ENCODE data around the gene NEURL3.

The NEURL3 gene

DNA sequence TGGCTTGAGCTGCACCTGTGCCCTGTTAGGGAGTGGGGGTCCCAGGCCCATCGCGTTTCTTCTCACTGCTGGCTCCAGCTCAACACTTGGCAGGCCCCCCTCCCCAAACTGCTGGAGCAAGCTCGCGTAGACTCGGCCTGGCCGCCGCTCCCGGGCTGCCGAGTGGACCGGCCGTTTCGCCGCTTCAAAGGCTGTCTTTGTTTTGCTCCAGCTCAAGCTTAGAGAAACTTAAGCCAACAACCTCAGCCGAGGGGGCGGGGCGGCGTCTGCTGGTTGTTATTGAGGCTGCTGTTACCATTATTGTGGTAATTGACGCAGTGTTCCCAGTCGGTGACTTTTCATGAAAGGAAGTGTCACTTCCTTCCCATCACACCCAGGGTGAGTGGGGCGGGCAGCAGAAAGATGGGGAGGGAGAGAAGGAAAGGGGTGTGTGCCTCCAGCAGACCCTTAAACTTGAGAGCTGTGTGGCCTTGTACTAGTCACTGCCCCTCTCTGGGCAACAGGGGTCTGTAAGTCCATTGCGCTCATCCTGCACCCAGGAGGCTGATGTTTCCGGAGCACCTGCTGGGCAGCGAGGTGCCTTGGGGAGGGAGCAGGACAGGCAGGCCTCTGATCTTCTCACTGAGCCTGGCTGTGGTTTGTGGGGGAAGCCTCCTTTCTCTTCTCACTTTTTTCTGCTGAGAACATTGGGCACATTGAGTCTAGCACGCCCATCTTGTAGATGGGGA lies 33.5 kb upstream of the NEURL3 start:
- ATAC-seq, result no peak
- no peak for TF ChIP-seq ZNF565 (CRISPR knock-in tag; conservative IDR thresholded peaks at IDR 0.05; ENCODE audit: low read depth)
- TF ChIP-seq ZFP30 (CRISPR knock-in tag; IDR thresholded peaks at IDR 0.05), result no peak
- no peak for TF ChIP-seq OSR1 (CRISPR knock-in tag; IDR thresholded peaks at IDR 0.05)

- ATAC-seq, result no peak
These were observed 32.8 kb upstream of the NEURL3 start for GRCh38 chr2:96537734-96538486.

DNA sequence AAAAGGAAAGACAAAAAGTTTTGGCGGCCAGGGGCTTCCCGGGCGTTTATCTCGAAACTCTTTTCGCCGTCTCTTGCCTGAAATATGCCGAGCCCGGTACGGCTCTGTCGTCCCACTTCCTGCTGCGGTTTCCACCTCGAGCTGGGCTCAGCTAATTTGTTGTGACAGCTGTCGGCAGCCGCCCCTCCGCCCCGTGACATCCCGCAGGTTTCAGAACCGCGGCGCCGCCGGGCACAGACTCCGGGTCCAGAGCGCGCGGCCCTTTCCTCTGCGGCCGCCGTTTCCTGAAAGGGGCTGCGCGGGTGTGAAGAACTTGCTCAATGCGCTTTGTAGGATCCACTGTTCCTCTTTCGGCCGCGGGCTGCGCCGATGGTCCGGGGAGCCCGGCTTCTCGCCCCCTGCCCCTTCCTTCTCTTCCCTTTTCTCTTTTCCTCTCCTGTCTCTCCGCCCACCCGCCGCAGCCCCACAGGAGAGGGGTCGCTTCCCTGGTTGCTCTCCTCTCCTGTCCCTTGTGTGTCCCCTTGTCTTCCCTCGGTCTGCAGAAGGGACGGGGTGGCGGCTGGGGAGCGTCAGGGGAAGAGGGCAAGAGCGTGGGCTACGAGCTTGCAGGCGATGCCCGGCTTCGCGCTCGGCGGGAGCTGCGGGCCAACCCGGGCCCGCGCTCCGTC lies 32.0 kb upstream of the NEURL3 start:
- ATAC-seq, result peak; percentile 42
- no peak for TF ChIP-seq CSDC2 (CRISPR knock-in tag; IDR thresholded peaks at IDR 0.05)
- TF ChIP-seq, protein P1, sequence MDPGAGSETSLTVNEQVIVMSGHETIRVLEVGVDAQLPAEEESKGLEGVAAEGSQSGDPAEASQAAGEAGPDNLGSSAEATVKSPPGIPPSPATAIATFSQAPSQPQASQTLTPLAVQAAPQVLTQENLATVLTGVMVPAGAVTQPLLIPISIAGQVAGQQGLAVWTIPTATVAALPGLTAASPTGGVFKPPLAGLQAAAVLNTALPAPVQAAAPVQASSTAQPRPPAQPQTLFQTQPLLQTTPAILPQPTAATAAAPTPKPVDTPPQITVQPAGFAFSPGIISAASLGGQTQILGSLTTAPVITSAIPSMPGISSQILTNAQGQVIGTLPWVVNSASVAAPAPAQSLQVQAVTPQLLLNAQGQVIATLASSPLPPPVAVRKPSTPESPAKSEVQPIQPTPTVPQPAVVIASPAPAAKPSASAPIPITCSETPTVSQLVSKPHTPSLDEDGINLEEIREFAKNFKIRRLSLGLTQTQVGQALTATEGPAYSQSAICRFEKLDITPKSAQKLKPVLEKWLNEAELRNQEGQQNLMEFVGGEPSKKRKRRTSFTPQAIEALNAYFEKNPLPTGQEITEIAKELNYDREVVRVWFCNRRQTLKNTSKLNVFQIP (CRISPR knock-in tag; IDR thresholded peaks at IDR 0.05; ENCODE audit: borderline replicate concordance, low read depth), result no peak
- TF ChIP-seq ZFP30 (CRISPR knock-in tag; IDR thresholded peaks at IDR 0.05), result no peak
- TF ChIP-seq TCF4 (CRISPR knock-in tag; IDR thresholded peaks at IDR 0.05; ENCODE audit: borderline replicate concordance), result no peak
- no peak for TF ChIP-seq SNAI2 (CRISPR knock-in tag; IDR thresholded peaks at IDR 0.05)
- no peak for TF ChIP-seq TSHZ2 (CRISPR knock-in tag; IDR thresholded peaks at IDR 0.05)
- no peak for TF ChIP-seq CSRNP3 (CRISPR knock-in tag; IDR thresholded peaks at IDR 0.05)
- TF ChIP-seq ZC3H10 (CRISPR knock-in tag; IDR thresholded peaks at IDR 0.05), result no peak
- TF ChIP-seq ZNF70 (CRISPR knock-in tag; IDR thresholded peaks at IDR 0.05), result no peak
- no peak for TF ChIP-seq BACH2 (CRISPR knock-in tag; IDR thresholded peaks at IDR 0.05; ENCODE audit: borderline replicate concordance)
- TF ChIP-seq, protein P2, sequence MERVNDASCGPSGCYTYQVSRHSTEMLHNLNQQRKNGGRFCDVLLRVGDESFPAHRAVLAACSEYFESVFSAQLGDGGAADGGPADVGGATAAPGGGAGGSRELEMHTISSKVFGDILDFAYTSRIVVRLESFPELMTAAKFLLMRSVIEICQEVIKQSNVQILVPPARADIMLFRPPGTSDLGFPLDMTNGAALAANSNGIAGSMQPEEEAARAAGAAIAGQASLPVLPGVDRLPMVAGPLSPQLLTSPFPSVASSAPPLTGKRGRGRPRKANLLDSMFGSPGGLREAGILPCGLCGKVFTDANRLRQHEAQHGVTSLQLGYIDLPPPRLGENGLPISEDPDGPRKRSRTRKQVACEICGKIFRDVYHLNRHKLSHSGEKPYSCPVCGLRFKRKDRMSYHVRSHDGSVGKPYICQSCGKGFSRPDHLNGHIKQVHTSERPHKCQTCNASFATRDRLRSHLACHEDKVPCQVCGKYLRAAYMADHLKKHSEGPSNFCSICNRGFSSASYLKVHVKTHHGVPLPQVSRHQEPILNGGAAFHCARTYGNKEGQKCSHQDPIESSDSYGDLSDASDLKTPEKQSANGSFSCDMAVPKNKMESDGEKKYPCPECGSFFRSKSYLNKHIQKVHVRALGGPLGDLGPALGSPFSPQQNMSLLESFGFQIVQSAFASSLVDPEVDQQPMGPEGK (CRISPR knock-in tag; IDR thresholded peaks at IDR 0.05; ENCODE audit: borderline replicate concordance), result no peak

More at GRCh38 chr2:96537734-96538486, 32.8 kb upstream of the NEURL3 start:
- no peak for TF ChIP-seq OSR1 (CRISPR knock-in tag; IDR thresholded peaks at IDR 0.05)
- TF ChIP-seq SNAI2 (CRISPR knock-in tag; IDR thresholded peaks at IDR 0.05), result no peak
- TF ChIP-seq ZC3H10 (CRISPR knock-in tag; IDR thresholded peaks at IDR 0.05), result no peak
- TF ChIP-seq ZNF565 (CRISPR knock-in tag; conservative IDR thresholded peaks at IDR 0.05; ENCODE audit: low read depth), result no peak
- TF ChIP-seq, protein P3, sequence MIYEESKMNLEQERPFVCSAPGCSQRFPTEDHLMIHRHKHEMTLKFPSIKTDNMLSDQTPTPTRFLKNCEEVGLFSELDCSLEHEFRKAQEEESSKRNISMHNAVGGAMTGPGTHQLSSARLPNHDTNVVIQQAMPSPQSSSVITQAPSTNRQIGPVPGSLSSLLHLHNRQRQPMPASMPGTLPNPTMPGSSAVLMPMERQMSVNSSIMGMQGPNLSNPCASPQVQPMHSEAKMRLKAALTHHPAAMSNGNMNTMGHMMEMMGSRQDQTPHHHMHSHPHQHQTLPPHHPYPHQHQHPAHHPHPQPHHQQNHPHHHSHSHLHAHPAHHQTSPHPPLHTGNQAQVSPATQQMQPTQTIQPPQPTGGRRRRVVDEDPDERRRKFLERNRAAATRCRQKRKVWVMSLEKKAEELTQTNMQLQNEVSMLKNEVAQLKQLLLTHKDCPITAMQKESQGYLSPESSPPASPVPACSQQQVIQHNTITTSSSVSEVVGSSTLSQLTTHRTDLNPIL (CRISPR knock-in tag; IDR thresholded peaks at IDR 0.05; ENCODE audit: low read depth), result no peak
- TF ChIP-seq BACH2 (CRISPR knock-in tag; IDR thresholded peaks at IDR 0.05; ENCODE audit: borderline replicate concordance), result no peak
- no peak for TF ChIP-seq ZFP30 (CRISPR knock-in tag; IDR thresholded peaks at IDR 0.05)
- no peak for TF ChIP-seq ZFP3 (CRISPR knock-in tag; IDR thresholded peaks at IDR 0.05)
- TF ChIP-seq ESRRG (CRISPR knock-in tag; IDR thresholded peaks at IDR 0.05), result no peak
- no peak for TF ChIP-seq TCF4 (CRISPR knock-in tag; IDR thresholded peaks at IDR 0.05; ENCODE audit: borderline replicate concordance)
- TF ChIP-seq CSDC2 (CRISPR knock-in tag; IDR thresholded peaks at IDR 0.05), result no peak
- TF ChIP-seq TSHZ2 (CRISPR knock-in tag; IDR thresholded peaks at IDR 0.05), result no peak
- TF ChIP-seq RARB (CRISPR knock-in tag; IDR thresholded peaks at IDR 0.05), result no peak

Data from SK-N-SH treated with all-trans-retinoic acid at 6 μM for 48 hours (cell line).